ENCODE results near the gene SSH3.

Gene SSH3

GRCh38 chr11:67261640-67261945, 41.7 kb upstream of the SSH3 start:
- Histone ChIP-seq H3K9ac (ENCODE audit: low read length) (no peak overlapping the region), H3K4me3 (ENCODE audit: low read length) (no peak overlapping the region), H2AFZ (ENCODE audit: low read depth, low read length) (no peak overlapping the region), H3K36me3 (replicated peaks; ENCODE audit: low read depth, low read length) (peaks cover 10% of the 10 kb centered on the region), H3K27me3 (ENCODE audit: low read depth, low read length) (no peaks in the 10 kb centered on the region), H3K4me1 (ENCODE audit: low read length) (peaks cover 18% of the 10 kb centered on the region), H3K9me3 (ENCODE audit: insufficient read depth, low read length) (no peaks in the 10 kb centered on the region), H4K20me1 (ENCODE audit: insufficient read depth, low read length) (peaks cover 6% of the 10 kb centered on the region; the same call in 1 of the 2 replicates), H3K79me2 (ENCODE audit: low read length) (peaks cover 3% of the 10 kb centered on the region; the same call in 1 of the 2 replicates), H3K4me2 (ENCODE audit: low read length) (no peak overlapping the region), H3K27ac (ENCODE audit: low read length) (no peak overlapping the region)
- no peak for TF ChIP-seq CTCF (IDR thresholded peaks at IDR 0.05; ENCODE audit: low read depth, low read length)
- TF ChIP-seq EZH2phosphoT487 (IDR thresholded peaks at IDR 0.05; ENCODE audit: low read depth): no peak

- peak overlapping the region; percentile 27 for H3K9ac ChIP-seq (ENCODE audit: low read length)
- peaks cover 8% of the 10 kb centered on the region for H3K79me2 ChIP-seq (ENCODE audit: low read length)
- H4K20me1 ChIP-seq (ENCODE audit: insufficient read depth, low read length): peaks cover 1% of the 10 kb centered on the region; the same call in 1 of the 2 replicates
- H3K36me3 ChIP-seq (replicated peaks; ENCODE audit: low read depth, low read length): peaks cover 5% of the 10 kb centered on the region
- peaks cover 18% of the 10 kb centered on the region for H3K4me1 ChIP-seq (ENCODE audit: low read length)
- peak overlapping the region; percentile 55 for H2AFZ ChIP-seq (ENCODE audit: low read depth, low read length)
- no peak for TF ChIP-seq CTCF (IDR thresholded peaks at IDR 0.05; ENCODE audit: low read depth, low read length)
- no peak for TF ChIP-seq EZH2phosphoT487 (IDR thresholded peaks at IDR 0.05; ENCODE audit: low read depth)
- H3K4me2 ChIP-seq (ENCODE audit: low read length): peak overlapping the region; percentile 69
- H3K27me3 ChIP-seq (ENCODE audit: low read depth, low read length): no peaks in the 10 kb centered on the region
- no peaks in the 10 kb centered on the region for H3K9me3 ChIP-seq (ENCODE audit: insufficient read depth, low read length)
- H3K4me3 ChIP-seq (ENCODE audit: low read length): peak overlapping the region; percentile 63
- H3K27ac ChIP-seq (ENCODE audit: low read length): no peak overlapping the region
Observed at GRCh38 chr11:67261946-67262681, 41.2 kb upstream of the SSH3 start.

- TF ChIP-seq CTCF (IDR thresholded peaks at IDR 0.05; ENCODE audit: low read depth, low read length) (peak; percentile 99), EZH2phosphoT487 (IDR thresholded peaks at IDR 0.05; ENCODE audit: low read depth) (no peak)
- Histone ChIP-seq H3K4me1 (ENCODE audit: low read length) (peaks cover 25% of the 10 kb centered on the region), H3K4me2 (ENCODE audit: low read length) (peak overlapping the region; percentile 69), H3K4me3 (ENCODE audit: low read length) (peak overlapping the region; percentile 63), H3K27ac (ENCODE audit: low read length) (no peak overlapping the region), H3K9me3 (ENCODE audit: insufficient read depth, low read length) (no peaks in the 10 kb centered on the region), H3K79me2 (ENCODE audit: low read length) (peaks cover 17% of the 10 kb centered on the region), H3K9ac (ENCODE audit: low read length) (peak overlapping the region; percentile 46), H3K27me3 (ENCODE audit: low read depth, low read length) (no peaks in the 10 kb centered on the region), H2AFZ (ENCODE audit: low read depth, low read length) (peak overlapping the region; percentile 79), H4K20me1 (ENCODE audit: insufficient read depth, low read length) (no peaks in the 10 kb centered on the region), H3K36me3 (replicated peaks; ENCODE audit: low read depth, low read length) (peaks cover 12% of the 10 kb centered on the region)
Observed at GRCh38 chr11:67262731-67263675, 40.3 kb upstream of the SSH3 start.

DNA sequence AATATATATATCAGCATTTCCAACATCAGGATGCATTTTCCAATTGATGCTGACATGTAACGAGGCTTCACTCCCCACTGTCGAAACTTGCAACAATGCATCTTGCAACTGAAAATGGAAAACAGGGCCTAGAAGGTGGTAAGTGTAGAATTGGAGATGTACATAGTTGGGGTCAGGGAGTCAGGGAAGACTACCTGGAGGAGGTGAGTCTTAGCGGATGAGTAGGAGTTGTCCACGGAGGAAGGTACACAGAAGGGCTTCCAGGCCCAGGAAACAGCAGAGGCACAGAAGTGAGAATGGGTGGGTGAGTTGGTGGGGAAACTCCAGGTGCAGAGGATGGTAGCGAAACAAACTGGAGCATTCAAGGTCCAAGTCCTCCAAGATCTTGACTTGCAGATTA, 39.1 kb upstream of the SSH3 start:
- H3K4me1 ChIP-seq (ENCODE audit: low read length): peaks cover 36% of the 10 kb centered on the region
- H2AFZ ChIP-seq (ENCODE audit: low read depth, low read length): no peak overlapping the region
- no peak overlapping the region for H3K9ac ChIP-seq (ENCODE audit: low read length)
- H3K4me2 ChIP-seq (ENCODE audit: low read length): no peak overlapping the region
- peaks cover 9% of the 10 kb centered on the region for H4K20me1 ChIP-seq (ENCODE audit: insufficient read depth, low read length)
- peaks cover 18% of the 10 kb centered on the region for H3K36me3 ChIP-seq (replicated peaks; ENCODE audit: low read depth, low read length)
- H3K27ac ChIP-seq (ENCODE audit: low read length): no peak overlapping the region
- TF ChIP-seq CTCF (IDR thresholded peaks at IDR 0.05; ENCODE audit: low read depth, low read length) (no peak), EZH2phosphoT487 (IDR thresholded peaks at IDR 0.05; ENCODE audit: low read depth) (no peak)
- H3K4me3 ChIP-seq (ENCODE audit: low read length): no peak overlapping the region
- no peaks in the 10 kb centered on the region for H3K9me3 ChIP-seq (ENCODE audit: insufficient read depth, low read length)
- H3K27me3 ChIP-seq (ENCODE audit: low read depth, low read length): no peaks in the 10 kb centered on the region
- H3K79me2 ChIP-seq (ENCODE audit: low read length): peaks cover 28% of the 10 kb centered on the region
